ENCODE results near the gene OR1F1.
A peak's percentile ranks its signal among the peaks of the same experiment; 100 is the strongest.

OR1F1 gene

DNA sequence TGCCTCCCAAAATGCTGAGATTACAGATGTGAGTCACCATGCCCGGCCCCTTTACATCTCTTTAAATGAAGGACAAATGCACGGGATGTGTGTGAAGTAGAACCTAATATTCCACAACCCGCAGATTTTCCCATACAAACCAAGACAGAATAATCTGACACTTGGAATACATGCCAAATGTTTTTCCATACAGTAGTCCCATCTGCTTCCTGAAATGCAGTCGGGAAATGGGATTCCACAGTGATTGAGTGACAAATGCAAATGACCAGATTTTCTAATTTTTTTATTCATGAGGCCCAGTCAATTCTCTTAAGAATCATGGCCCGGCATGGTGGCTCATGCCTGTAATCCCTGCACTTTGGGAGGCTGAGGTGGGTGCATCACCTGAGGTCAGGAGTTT is 53.8 kb downstream of the OR1F1 start:
- H3K27me3 ChIP-seq (ENCODE audit: insufficient read depth, low read depth, severe bottlenecking), result no peaks in the 10 kb centered on the region
- TF ChIP-seq, protein P1, sequence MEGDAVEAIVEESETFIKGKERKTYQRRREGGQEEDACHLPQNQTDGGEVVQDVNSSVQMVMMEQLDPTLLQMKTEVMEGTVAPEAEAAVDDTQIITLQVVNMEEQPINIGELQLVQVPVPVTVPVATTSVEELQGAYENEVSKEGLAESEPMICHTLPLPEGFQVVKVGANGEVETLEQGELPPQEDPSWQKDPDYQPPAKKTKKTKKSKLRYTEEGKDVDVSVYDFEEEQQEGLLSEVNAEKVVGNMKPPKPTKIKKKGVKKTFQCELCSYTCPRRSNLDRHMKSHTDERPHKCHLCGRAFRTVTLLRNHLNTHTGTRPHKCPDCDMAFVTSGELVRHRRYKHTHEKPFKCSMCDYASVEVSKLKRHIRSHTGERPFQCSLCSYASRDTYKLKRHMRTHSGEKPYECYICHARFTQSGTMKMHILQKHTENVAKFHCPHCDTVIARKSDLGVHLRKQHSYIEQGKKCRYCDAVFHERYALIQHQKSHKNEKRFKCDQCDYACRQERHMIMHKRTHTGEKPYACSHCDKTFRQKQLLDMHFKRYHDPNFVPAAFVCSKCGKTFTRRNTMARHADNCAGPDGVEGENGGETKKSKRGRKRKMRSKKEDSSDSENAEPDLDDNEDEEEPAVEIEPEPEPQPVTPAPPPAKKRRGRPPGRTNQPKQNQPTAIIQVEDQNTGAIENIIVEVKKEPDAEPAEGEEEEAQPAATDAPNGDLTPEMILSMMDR (IDR thresholded peaks at IDR 0.05; ENCODE audit: low read depth, low read length), result no peak

DNA sequence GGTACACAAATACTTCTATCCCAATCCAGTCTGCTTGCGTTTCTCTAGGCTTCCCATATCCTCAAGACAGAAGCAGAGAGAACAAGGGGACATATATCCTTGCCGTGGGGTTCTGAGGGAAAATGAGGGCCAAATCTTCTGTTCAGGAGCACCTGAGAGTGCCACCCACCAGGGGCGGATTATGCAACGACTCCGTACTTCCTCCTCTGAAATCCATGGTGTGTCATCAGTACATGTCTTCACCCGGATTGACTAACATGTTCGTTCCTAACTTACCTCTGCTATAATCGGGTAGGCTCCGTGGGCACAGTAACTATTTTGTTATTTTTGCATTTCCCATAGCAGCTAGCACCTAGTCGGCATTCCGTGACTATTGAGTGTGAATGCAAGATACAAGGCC is 54.7 kb downstream of the OR1F1 start:
- TF ChIP-seq, protein P1 (IDR thresholded peaks at IDR 0.05; ENCODE audit: low read depth, low read length), result no peak
- Histone ChIP-seq H3K4me3 (ENCODE audit: low read depth, low read length) (no peak overlapping the region), H3K27ac (no peak overlapping the region), H3K9me3 (ENCODE audit: severe bottlenecking) (no peaks in the 10 kb centered on the region), H3K27me3 (ENCODE audit: insufficient read depth, low read depth, severe bottlenecking) (no peaks in the 10 kb centered on the region), H3K36me3 (no peaks in the 10 kb centered on the region)
- DNase-seq, result no peak

More for the DNA sequence above, 53.8 kb downstream of the OR1F1 start:
- H3K27ac ChIP-seq, result no peak overlapping the region
- H3K36me3 ChIP-seq, result no peaks in the 10 kb centered on the region
- no peaks in the 10 kb centered on the region for H3K9me3 ChIP-seq (ENCODE audit: severe bottlenecking)
- H3K4me3 ChIP-seq (ENCODE audit: low read depth, low read length), result no peak overlapping the region
- DNase-seq, result no peak

DNA sequence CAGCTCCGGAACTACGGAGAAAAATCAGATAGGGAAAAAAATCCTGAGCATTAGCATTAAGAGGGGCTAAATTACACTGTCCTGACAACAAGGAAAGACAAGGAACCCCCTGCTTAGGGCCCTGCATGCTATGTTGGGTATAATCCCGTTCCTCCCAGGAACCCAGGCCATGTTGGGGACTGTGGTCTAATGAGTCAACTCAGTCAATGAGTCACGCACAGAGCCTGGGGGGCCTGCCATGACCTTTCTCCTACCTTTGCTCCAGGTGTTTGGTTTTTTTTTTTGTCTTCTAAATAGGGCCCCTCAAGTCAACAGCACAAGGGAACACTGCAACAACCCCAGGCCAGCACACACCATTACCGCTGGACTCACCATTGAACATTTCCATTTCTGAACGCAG is 55.9 kb downstream of the OR1F1 start:
- DNase-seq, result no peak

DNA sequence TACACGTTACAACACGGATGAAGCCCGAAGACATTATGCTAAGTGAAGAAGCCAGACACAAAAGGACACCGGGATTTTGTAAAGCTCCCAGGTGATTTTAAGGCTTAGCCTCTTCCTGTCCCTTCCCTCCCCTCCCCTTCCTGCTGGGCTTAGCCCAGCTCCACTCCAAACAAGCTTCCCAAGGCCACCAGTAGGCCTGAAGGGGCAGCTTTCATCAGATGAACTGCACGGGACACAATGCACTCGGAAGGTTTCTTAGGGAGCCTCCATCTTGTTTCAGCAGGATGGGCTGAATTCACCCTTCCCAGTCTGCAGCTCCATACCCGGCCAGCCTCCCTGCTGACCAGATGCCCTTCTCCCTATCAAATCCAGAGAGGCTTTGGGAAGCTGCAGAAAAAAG is 58.0 kb downstream of the OR1F1 start:
- Histone ChIP-seq H3K9me3 (ENCODE audit: severe bottlenecking) (no peaks in the 10 kb centered on the region), H3K27me3 (ENCODE audit: insufficient read depth, low read depth, severe bottlenecking) (no peaks in the 10 kb centered on the region), H3K4me3 (ENCODE audit: low read depth, low read length) (no peak overlapping the region), H3K27ac (no peak overlapping the region), H3K36me3 (no peaks in the 10 kb centered on the region)
- TF ChIP-seq, protein P1 (IDR thresholded peaks at IDR 0.05; ENCODE audit: low read depth, low read length), result no peak
- peak; percentile 55 for DNase-seq

More for the DNA sequence above, 55.9 kb downstream of the OR1F1 start:
- TF ChIP-seq, protein P1 (IDR thresholded peaks at IDR 0.05; ENCODE audit: low read depth, low read length), result no peak
- Histone ChIP-seq H3K36me3 (no peaks in the 10 kb centered on the region), H3K4me3 (ENCODE audit: low read depth, low read length) (no peak overlapping the region), H3K27ac (no peak overlapping the region), H3K9me3 (ENCODE audit: severe bottlenecking) (no peaks in the 10 kb centered on the region), H3K27me3 (ENCODE audit: insufficient read depth, low read depth, severe bottlenecking) (no peaks in the 10 kb centered on the region)

DNA sequence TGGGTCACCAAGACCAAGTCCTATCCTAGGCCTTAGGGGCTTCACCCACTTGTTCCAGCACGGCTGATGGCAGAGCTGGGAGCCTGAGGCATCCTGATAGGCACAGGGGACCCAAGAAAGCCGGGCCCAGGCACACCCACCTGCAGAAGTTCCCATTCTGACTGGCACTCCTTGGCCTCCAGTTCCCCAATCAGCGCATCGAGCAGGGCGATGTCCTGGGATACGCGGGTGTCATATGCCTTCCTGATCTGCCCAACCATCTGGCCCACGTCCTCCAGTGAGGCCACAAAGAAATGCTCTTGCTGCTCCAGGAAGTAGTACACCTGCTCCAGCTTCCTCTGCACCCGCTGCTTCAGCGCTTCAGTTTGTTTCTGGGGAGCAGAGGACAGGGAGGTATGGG is 58.9 kb downstream of the OR1F1 start:
- Histone ChIP-seq H3K27ac (no peak overlapping the region), H3K4me3 (ENCODE audit: low read depth, low read length) (no peak overlapping the region), H3K27me3 (ENCODE audit: insufficient read depth, low read depth, severe bottlenecking) (no peaks in the 10 kb centered on the region), H3K36me3 (no peaks in the 10 kb centered on the region), H3K9me3 (ENCODE audit: severe bottlenecking) (no peaks in the 10 kb centered on the region)
- no peak for DNase-seq
- TF ChIP-seq, protein P1 (IDR thresholded peaks at IDR 0.05; ENCODE audit: low read depth, low read length), result no peak

DNA sequence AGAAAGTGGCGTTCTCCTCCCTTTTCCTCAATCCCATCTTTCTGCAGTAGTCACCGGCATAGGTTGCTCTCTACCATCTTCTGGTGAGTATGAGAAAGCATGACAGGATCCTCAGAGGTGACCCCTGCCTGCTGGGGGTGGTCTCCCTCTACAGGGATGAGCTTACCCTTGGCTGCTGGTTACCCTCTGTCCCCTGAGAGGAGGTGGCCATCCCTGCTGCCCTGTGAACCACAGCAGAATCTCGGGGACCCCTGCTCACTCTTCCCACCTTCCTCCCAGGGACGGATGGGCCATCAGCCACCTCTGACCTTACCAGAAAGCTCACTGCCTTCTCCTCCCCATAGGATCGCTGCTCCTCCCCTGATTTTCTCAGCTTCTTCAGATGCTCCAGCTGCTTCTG is 60.6 kb downstream of the OR1F1 start:
- no peak overlapping the region for H3K27ac ChIP-seq
- H3K27me3 ChIP-seq (ENCODE audit: insufficient read depth, low read depth, severe bottlenecking), result no peaks in the 10 kb centered on the region
- H3K36me3 ChIP-seq, result no peaks in the 10 kb centered on the region
- no peaks in the 10 kb centered on the region for H3K9me3 ChIP-seq (ENCODE audit: severe bottlenecking)
- no peak for DNase-seq
- TF ChIP-seq, protein P1 (IDR thresholded peaks at IDR 0.05; ENCODE audit: low read depth, low read length), result no peak
- H3K4me3 ChIP-seq (ENCODE audit: low read depth, low read length), result no peak overlapping the region

Measured in WERI-Rb-1 (cell line).